NCI-H748 (cell line): ENCODE measurements around the gene DMXL1.

ENCODE experiments used
- DNase-seq: peaks from one replicate; lab custom pipeline; 2025; ENCODE audit not compliant: unreplicated experiment; lab: John Stamatoyannopoulos, UW

DMXL1 gene

GRCh38 chr5:119264186-119264585, 193.3 kb downstream of the DMXL1 start:
- no peak for DNase-seq

GRCh38 chr5:119267958-119268386, 197.1 kb downstream of the DMXL1 start:
- peak; percentile 98 for DNase-seq

- peak; percentile 95 for DNase-seq
Observed at GRCh38 chr5:119268387-119269060, 197.6 kb downstream of the DMXL1 start.

GRCh38 chr5:119269061-119269944, 198.4 kb downstream of the DMXL1 start:
- DNase-seq, result peak; percentile 81

GRCh38 chr5:119270121-119270565, 199.3 kb downstream of the DMXL1 start:
- DNase-seq, result peak; percentile 21

GRCh38 chr5:119270960-119271757, 200.3 kb downstream of the DMXL1 start:
- no peak for DNase-seq

- no peak for DNase-seq
Observed at GRCh38 chr5:119271758-119272730, 201.2 kb downstream of the DMXL1 start.

GRCh38 chr5:119273391-119273839, 202.5 kb downstream of the DMXL1 start:
- DNase-seq, result no peak

GRCh38 chr5:119274030-119274766, 203.3 kb downstream of the DMXL1 start:
- no peak for DNase-seq

- no peak for DNase-seq
Observed at GRCh38 chr5:119274767-119275130, 203.9 kb downstream of the DMXL1 start.

GRCh38 chr5:119275146-119275545, 204.3 kb downstream of the DMXL1 start:
- no peak for DNase-seq

- no peak for DNase-seq
Observed at GRCh38 chr5:119275601-119276173, 204.8 kb downstream of the DMXL1 start.

- DNase-seq, result no peak
Observed at GRCh38 chr5:119276978-119277377, 206.1 kb downstream of the DMXL1 start.

GRCh38 chr5:119279093-119279492, 208.2 kb downstream of the DMXL1 start:
- DNase-seq, result no peak

GRCh38 chr5:119280380-119280779, 209.5 kb downstream of the DMXL1 start:
- DNase-seq, result no peak

GRCh38 chr5:119282628-119283027, 211.7 kb downstream of the DMXL1 start:
- DNase-seq, result no peak

GRCh38 chr5:119284031-119284430, 213.1 kb downstream of the DMXL1 start:
- no peak for DNase-seq

- no peak for DNase-seq
Observed at GRCh38 chr5:119285070-119285916, 214.4 kb downstream of the DMXL1 start.
